ENCODE results near the gene CERK.

- TF ChIP-seq CTCF (IDR thresholded peaks at IDR 0.05; ENCODE audit: low read depth, low read length) (no peak), MYC (IDR thresholded peaks at IDR 0.05; ENCODE audit: low read depth, low read length) (no peak), POLR2A (IDR thresholded peaks at IDR 0.05; ENCODE audit: extremely low read depth, insufficient read length) (no peak)
These were observed 70.8 kb downstream of the CERK start for GRCh38 chr22:46667245-46667623.

Measured in NB4 (cell line).